ENCODE results near the gene IGFBP5.

IGFBP5 gene

DNA sequence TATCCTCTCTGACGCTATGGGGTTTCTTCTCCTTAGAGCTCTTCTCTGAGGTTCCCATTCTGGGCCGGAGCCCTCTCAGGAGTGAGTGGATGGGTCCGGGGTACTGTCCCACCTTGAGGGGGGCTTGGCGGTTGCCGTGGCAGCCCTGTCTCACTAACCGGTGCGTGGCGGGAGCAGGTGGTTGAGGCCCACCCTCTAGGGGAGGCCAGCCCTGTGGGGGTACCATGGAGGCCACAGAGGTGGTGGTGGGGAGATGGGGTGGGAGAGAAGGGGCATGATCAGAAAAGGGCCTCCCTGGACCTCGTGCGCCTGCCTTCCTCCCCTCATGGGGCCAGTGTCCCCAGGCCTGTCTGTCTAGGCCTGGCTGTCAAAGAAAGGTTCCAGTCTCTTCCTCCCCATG lies 22.3 kb downstream of the IGFBP5 start:
- in situ Hi-C loops (cut with MboI; ENCODE audit: low pct_unique_long_range_greater_than_20kb, low sequenced_read_pairs, unreplicated experiment): no loop called here
- no peak for TF ChIP-seq CTCF (IDR thresholded peaks at IDR 0.05; ENCODE audit: extremely low read depth, insufficient read depth, missing control alignments)
- DNase-seq (ENCODE audit: low spot score): no peak

DNA sequence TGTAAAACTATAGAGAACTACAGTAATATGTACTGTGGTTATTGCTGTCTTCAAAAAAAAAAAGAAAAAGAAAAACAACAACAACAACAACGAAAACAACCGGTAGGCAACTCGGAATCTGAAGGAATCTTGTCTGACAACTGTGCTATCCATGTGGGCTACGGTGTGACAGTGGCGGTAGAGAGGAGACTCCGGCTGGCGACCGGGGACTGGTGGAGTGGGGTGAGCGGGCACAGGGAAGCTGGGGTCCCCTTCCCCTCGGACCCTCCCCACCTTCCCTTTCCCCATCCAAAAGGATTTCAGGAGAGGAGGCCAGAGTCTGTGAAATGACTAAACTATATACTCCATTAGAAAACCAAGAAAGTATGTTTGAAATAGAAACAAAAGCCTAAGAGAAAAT lies 22.9 kb downstream of the IGFBP5 start:
- in situ Hi-C loops (cut with MboI; ENCODE audit: low pct_unique_long_range_greater_than_20kb, low sequenced_read_pairs, unreplicated experiment): no loop called here
- DNase-seq (ENCODE audit: low spot score): no peak
- TF ChIP-seq CTCF (IDR thresholded peaks at IDR 0.05; ENCODE audit: extremely low read depth, insufficient read depth, missing control alignments): no peak

DNA sequence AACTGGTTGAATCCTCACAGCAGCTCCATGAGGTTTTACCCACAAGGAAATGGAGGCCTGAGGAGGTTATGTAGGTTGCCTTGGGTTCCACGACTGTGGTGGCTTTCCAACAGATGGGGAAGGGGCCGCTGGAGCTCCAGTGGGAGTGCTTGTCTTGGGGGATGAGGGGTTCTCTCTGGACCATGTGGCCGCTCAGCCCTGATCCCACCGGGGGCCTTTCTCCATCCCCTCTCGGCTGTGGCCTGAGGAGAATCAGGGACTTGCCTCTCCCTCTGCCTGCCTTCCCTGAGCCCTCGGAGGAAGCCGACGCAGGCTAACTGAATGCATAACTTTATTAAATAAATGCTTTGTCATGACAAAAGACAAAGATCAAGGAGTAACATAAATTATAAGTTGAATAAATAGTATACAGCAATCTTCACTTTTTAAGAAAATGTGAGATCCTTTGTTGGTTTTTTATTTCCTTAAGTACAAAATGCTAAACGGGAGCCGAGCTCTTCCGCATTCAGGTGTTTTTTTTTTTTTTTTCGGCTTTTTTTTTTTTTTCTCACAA lies 23.5 kb downstream of the IGFBP5 start:
- DNase-seq (ENCODE audit: low spot score): no peak
- TF ChIP-seq CTCF (IDR thresholded peaks at IDR 0.05; ENCODE audit: extremely low read depth, insufficient read depth, missing control alignments): no peak
- in situ Hi-C loops (cut with MboI; ENCODE audit: low pct_unique_long_range_greater_than_20kb, low sequenced_read_pairs, unreplicated experiment): no loop called here

DNA sequence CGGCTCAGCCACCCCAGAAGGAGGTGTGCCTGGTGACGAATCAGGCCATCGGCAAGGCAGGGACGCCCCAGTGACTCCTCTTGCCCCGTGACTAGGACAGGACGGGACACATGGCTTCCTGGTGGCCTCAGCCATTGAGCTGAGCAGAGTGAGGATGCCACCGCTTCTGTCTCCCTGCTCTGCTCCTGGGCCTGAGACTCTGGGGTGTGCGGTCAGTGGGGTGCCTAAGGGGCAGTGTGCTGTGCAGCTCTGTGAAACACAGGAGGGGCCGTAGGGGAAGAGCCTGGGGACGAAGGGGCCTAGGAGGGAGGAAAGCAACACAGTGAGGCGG lies 24.3 kb downstream of the IGFBP5 start:
- DNase-seq (ENCODE audit: low spot score): no peak
- no peak for TF ChIP-seq CTCF (IDR thresholded peaks at IDR 0.05; ENCODE audit: extremely low read depth, insufficient read depth, missing control alignments)
- in situ Hi-C loops (cut with MboI; ENCODE audit: low pct_unique_long_range_greater_than_20kb, low sequenced_read_pairs, unreplicated experiment): no loop called here

- in situ Hi-C loops (cut with MboI; ENCODE audit: low pct_unique_long_range_greater_than_20kb, low sequenced_read_pairs, unreplicated experiment): no loop called here
- TF ChIP-seq CTCF (IDR thresholded peaks at IDR 0.05; ENCODE audit: extremely low read depth, insufficient read depth, missing control alignments): no peak
- no peak for DNase-seq (ENCODE audit: low spot score)
Measured at GRCh38 chr2:216670266-216671080, 24.9 kb downstream of the IGFBP5 start.

GRCh38 chr2:216666461-216667233 lies 28.7 kb downstream of the IGFBP5 start:
- peak; percentile 85 for DNase-seq (ENCODE audit: low spot score)
- in situ Hi-C loops (cut with MboI; ENCODE audit: low pct_unique_long_range_greater_than_20kb, low sequenced_read_pairs, unreplicated experiment): loop anchor here (5.0 kb wide), 1 partner anchor 159 kb away; no protein-coding TSS in a partner anchor
- peak; percentile 99 for TF ChIP-seq CTCF (IDR thresholded peaks at IDR 0.05; ENCODE audit: extremely low read depth, insufficient read depth, missing control alignments)

Measured in GM13977 (cell line).